GM23248 (cell line): ENCODE data around the gene P4HA3.

ENCODE experiments used
- EZH2 ChIP-seq: fragments of 200-600 bp; sonication (generic); IDR thresholded peaks from 2 replicates; pipeline ENCODE4 v1.6.1; 2018; ENCODE audit warnings: antibody characterized with exemption, mild to moderate bottlenecking; ENCODE audit not compliant: insufficient read depth, poor library complexity, severe bottlenecking
- EZH2phosphoT487 ChIP-seq: fragments of 200-600 bp; sonication (generic); IDR thresholded peaks from 2 replicates; pipeline ENCODE4 v1.6.1; 2018; ENCODE audit warnings: antibody characterized with exemption, moderate library complexity, mild to moderate bottlenecking, low read depth; ENCODE audit not compliant: insufficient read depth

DNA sequence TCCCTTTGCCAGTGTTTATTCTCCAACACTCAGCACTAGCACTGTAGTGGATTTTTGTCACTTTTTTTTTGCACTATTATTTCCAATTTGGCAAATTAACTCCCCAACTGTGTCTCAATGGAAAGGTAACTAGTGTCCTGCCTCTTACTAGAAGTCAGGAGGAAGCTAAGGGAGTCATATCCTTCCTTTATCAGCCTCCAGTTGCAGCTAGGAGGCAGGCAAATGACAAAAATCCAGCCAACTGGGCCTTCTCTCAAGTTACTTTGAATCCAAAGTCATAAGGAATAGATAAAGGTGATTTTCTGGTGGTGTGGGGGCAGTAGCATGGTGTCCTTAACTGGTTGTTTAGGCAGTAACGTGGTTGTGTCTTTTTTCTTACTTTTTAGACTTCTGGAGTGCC is 15.6 kb upstream of the P4HA3 start:
- TF ChIP-seq EZH2 (no peak), EZH2phosphoT487 (no peak)
